Fibroblast of lung (primary cell): ENCODE data around the gene CDC42EP3. TPM values are rescaled to one million over a fixed set of nuclear protein-coding genes. Genes with fewer than 3 reads are reported as not detected.

Source experiments
- DNase-seq, 2 donors: peaks; one replicate each; pipeline versions ENCODE4 v3.0.0 to v3.0.0-alpha.2; 2010; ENCODE audit warnings: low read depth in 2 of 2
- H2AFZ ChIP-seq: 2 replicates; pipeline ENCODE4 v1.5.1; 2012; ENCODE audit warnings: low read length, control low read depth, inconsistent platforms
- H3K27ac ChIP-seq: 2 replicates; pipeline ENCODE4 v1.5.1; 2011; ENCODE audit warnings: low read length, control low read depth; ENCODE audit not compliant: insufficient read depth
- H3K27me3 ChIP-seq: 2 replicates; pipeline ENCODE4 v1.5.1; 2011; ENCODE audit warnings: mild to moderate bottlenecking, low read length; ENCODE audit not compliant: control insufficient read depth, insufficient read depth
- H3K36me3 ChIP-seq: 2 replicates; pipeline ENCODE4 v1.5.1; 2011; ENCODE audit warnings: low read length; ENCODE audit not compliant: control insufficient read depth, insufficient read depth
- H3K4me1 ChIP-seq: 2 replicates; pipeline ENCODE4 v1.5.1; 2011; ENCODE audit warnings: low read length; ENCODE audit not compliant: control insufficient read depth, insufficient read depth; ENCODE audit errors: extremely low read depth
- H3K4me2 ChIP-seq: 2 replicates; pipeline ENCODE4 v1.5.1; 2011; ENCODE audit warnings: low read length, control low read depth; ENCODE audit not compliant: insufficient read depth; ENCODE audit errors: extremely low read depth
- H3K4me3 ChIP-seq, 4 experiments: fragments of 200-600 bp in 1 of 4; sonication (generic) in 1 of 4; replicated peaks in 1 of 4; 2 replicates each; pipeline ENCODE4 v1.5.1; 2011 to 2016; ENCODE audit warnings: low read length in 4 of 4, low read depth in 3 of 4, mild to moderate bottlenecking in 3 of 4, control low read depth in 2 of 4, inconsistent platforms in 1 of 4, mixed read lengths in 1 of 4; ENCODE audit not compliant: insufficient read depth in 1 of 4; ENCODE audit errors: control extremely low read depth in 1 of 4
- H3K79me2 ChIP-seq: 2 replicates; pipeline ENCODE4 v1.5.1; 2012; ENCODE audit warnings: mild to moderate bottlenecking, low read length, inconsistent platforms; ENCODE audit not compliant: control insufficient read depth, insufficient read depth
- H3K9ac ChIP-seq: 2 replicates; pipeline ENCODE4 v1.5.1; 2011; ENCODE audit warnings: mild to moderate bottlenecking, low read length, control low read depth; ENCODE audit not compliant: insufficient read depth
- H3K9me3 ChIP-seq: 2 replicates; pipeline ENCODE4 v1.5.1; 2012; ENCODE audit warnings: low read depth, low read length; ENCODE audit not compliant: control insufficient read depth, insufficient read depth
- H4K20me1 ChIP-seq: 2 replicates; pipeline ENCODE4 v1.5.1; 2011; ENCODE audit warnings: low read length; ENCODE audit not compliant: control insufficient read depth, insufficient read depth; ENCODE audit errors: extremely low read depth
- CTCF ChIP-seq, 2 donors: IDR thresholded peaks in 1 of 2; conservative IDR thresholded peaks in 1 of 2; 1 replicate in 1 of 2; 2 replicates in 1 of 2; pipeline ENCODE4 v1.5.1; 2011 to 2012; ENCODE audit warnings: low read length in 2 of 2, control low read depth in 1 of 2, inconsistent platforms in 1 of 2, low read depth in 1 of 2, mild to moderate bottlenecking in 1 of 2
- EZH2 ChIP-seq: IDR thresholded peaks from 2 replicates; pipeline ENCODE4 v1.5.1; 2012; ENCODE audit warnings: low read length, control low read depth, mild to moderate bottlenecking; ENCODE audit errors: missing control alignments
- polyA plus RNA-seq, 2 donors: library from polyadenylated mRNA; depleted of rRNA in 1 of 2; stranded (reverse) in 1 of 2; unstranded in 1 of 2; fragments of >200 nt; gene quantifications; 2 replicates each; pipeline ENCODE4 v1.2.1, GENCODE V29; 2011 to 2012; ENCODE audit warnings: missing spikeins in 1 of 2
- total RNA-seq: library from RNA; depleted of rRNA; stranded (reverse); fragments of >200 nt; gene quantifications from 2 replicates; pipeline ENCODE4 v1.2.1, GENCODE V29; 2014

Gene CDC42EP3
- total and polyA plus RNA-seq, 2 donors (not counting 1 experiment from before 2014, with no cell fraction given) = 19.2 to 328 TPM

- Histone ChIP-seq H3K36me3 (no peaks in the 10 kb centered on the region), H4K20me1 (no peaks in the 10 kb centered on the region), H3K27me3 (no peaks in the 10 kb centered on the region), H3K27ac (no peak overlapping the region), H3K9ac (no peak overlapping the region), H3K4me2 (no peak overlapping the region), H2AFZ (no peak overlapping the region), H3K4me1 (peaks cover 2% of the 10 kb centered on the region), H3K79me2 (no peaks in the 10 kb centered on the region), H3K9me3 (no peaks in the 10 kb centered on the region), H3K4me3 (no peak overlapping the region)
- no peak for TF ChIP-seq CTCF (conservative IDR thresholded peaks at IDR 0.05 in 1 of 2, IDR thresholded peaks at IDR 0.05 in 1 of 2; ENCODE audit: low read depth in 1 of 2, low read length in 2 of 2)
- no peak for DNase-seq
Observed at GRCh38 chr2:37682473-37682872, 11.0 kb upstream of the CDC42EP3 start.

GRCh38 chr2:37681587-37681986 is 10.1 kb upstream of the CDC42EP3 start:
- Histone ChIP-seq H3K4me3 (no peak overlapping the region), H2AFZ (no peak overlapping the region), H3K27ac (no peak overlapping the region), H3K4me2 (no peak overlapping the region), H3K9me3 (no peaks in the 10 kb centered on the region), H3K36me3 (no peaks in the 10 kb centered on the region), H3K79me2 (no peaks in the 10 kb centered on the region), H3K27me3 (no peaks in the 10 kb centered on the region), H4K20me1 (no peaks in the 10 kb centered on the region), H3K4me1 (no peaks in the 10 kb centered on the region), H3K9ac (no peak overlapping the region)
- no peak for DNase-seq
- TF ChIP-seq EZH2 = no peak
- TF ChIP-seq CTCF (conservative IDR thresholded peaks at IDR 0.05 in 1 of 2, IDR thresholded peaks at IDR 0.05 in 1 of 2; ENCODE audit: low read depth in 1 of 2, low read length in 2 of 2) = no peak

GRCh38 chr2:37679072-37679695 is 7.7 kb upstream of the CDC42EP3 start:
- no peaks in the 10 kb centered on the region for H3K9me3 ChIP-seq
- no peaks in the 10 kb centered on the region for H3K4me1 ChIP-seq
- H3K27ac ChIP-seq = no peak overlapping the region
- no peak overlapping the region for H2AFZ ChIP-seq
- no peaks in the 10 kb centered on the region for H3K36me3 ChIP-seq
- H3K4me3 ChIP-seq = no peak overlapping the region
- H3K9ac ChIP-seq = no peak overlapping the region
- TF ChIP-seq CTCF (conservative IDR thresholded peaks at IDR 0.05 in 1 of 2, IDR thresholded peaks at IDR 0.05 in 1 of 2; ENCODE audit: low read depth in 1 of 2, low read length in 2 of 2) (no peak), EZH2 (no peak)
- no peaks in the 10 kb centered on the region for H3K27me3 ChIP-seq
- no peak overlapping the region for H3K4me2 ChIP-seq
- H4K20me1 ChIP-seq = no peaks in the 10 kb centered on the region
- no peaks in the 10 kb centered on the region for H3K79me2 ChIP-seq
- no peak for DNase-seq
